GM21576 (cell line): Measurements from ENCODE around the gene THADA.
"Not testable (repeated sequence)": the region's sequence is repeated elsewhere in the genome, so short reads cannot be mapped to it uniquely, and the experiment has no call there.

ENCODE experiments used
- ATAC-seq: cut with Tn5 transposase; IDR thresholded peaks from one replicate; pipeline ENCODE4 v1.9.1; 2021; ENCODE audit warnings: mild to moderate bottlenecking, moderate library complexity; ENCODE audit not compliant: unreplicated experiment

THADA gene

GRCh38 chr2:43600596-43600995 lies 4.8 kb upstream of the THADA start:
- not testable (repeated sequence) for ATAC-seq

GRCh38 chr2:43594875-43595274 lies 963 bp downstream of the THADA start:
- ATAC-seq: no peak

- no peak for ATAC-seq
Observed at GRCh38 chr2:43593254-43593653, 2.6 kb downstream of the THADA start.

GRCh38 chr2:43592443-43592842 lies 3.4 kb downstream of the THADA start:
- ATAC-seq: no peak

GRCh38 chr2:43585708-43586107 lies 10.1 kb downstream of the THADA start:
- no peak for ATAC-seq

- ATAC-seq: no peak
Observed at GRCh38 chr2:43579275-43579981, 16.4 kb downstream of the THADA start.

GRCh38 chr2:43576981-43577892 lies 18.6 kb downstream of the THADA start:
- ATAC-seq: no peak

GRCh38 chr2:43572244-43572643 lies 23.6 kb downstream of the THADA start:
- ATAC-seq: no peak

- peak; percentile 78 for ATAC-seq
Observed at GRCh38 chr2:43569921-43570320, 25.9 kb downstream of the THADA start.

GRCh38 chr2:43568228-43568627 lies 27.6 kb downstream of the THADA start:
- no peak for ATAC-seq

GRCh38 chr2:43566461-43566729 lies 29.4 kb downstream of the THADA start:
- ATAC-seq: peak; percentile 32

GRCh38 chr2:43563679-43564078 lies 32.2 kb downstream of the THADA start:
- no peak for ATAC-seq

GRCh38 chr2:43560231-43560547 lies 35.6 kb downstream of the THADA start:
- ATAC-seq: no peak

GRCh38 chr2:43559391-43560230 lies 36.2 kb downstream of the THADA start:
- ATAC-seq: peak; percentile 89

- no peak for ATAC-seq
Observed at GRCh38 chr2:43557196-43557595, 38.6 kb downstream of the THADA start.

GRCh38 chr2:43556256-43556655 lies 39.6 kb downstream of the THADA start:
- no peak for ATAC-seq

- ATAC-seq: no peak
Observed at GRCh38 chr2:43553341-43553855, 42.4 kb downstream of the THADA start.

- no peak for ATAC-seq
Observed at GRCh38 chr2:43551990-43552389, 43.8 kb downstream of the THADA start.

- ATAC-seq: not testable (repeated sequence)
Observed at GRCh38 chr2:43548381-43548780, 47.5 kb downstream of the THADA start.

- ATAC-seq: no peak
Observed at GRCh38 chr2:43542285-43542933, 53.4 kb downstream of the THADA start.

- no peak for ATAC-seq
Observed at GRCh38 chr2:43541165-43541564, 54.7 kb downstream of the THADA start.
